ENCODE measurements around the gene WWTR1. TPM values are rescaled to one million over a fixed set of nuclear protein-coding genes. Genes with fewer than 3 reads are reported as not detected.

Gene WWTR1
- total and polyA plus RNA-seq, 2 experiments from 2014 or later, result 25.1 to 26.2 TPM

DNA sequence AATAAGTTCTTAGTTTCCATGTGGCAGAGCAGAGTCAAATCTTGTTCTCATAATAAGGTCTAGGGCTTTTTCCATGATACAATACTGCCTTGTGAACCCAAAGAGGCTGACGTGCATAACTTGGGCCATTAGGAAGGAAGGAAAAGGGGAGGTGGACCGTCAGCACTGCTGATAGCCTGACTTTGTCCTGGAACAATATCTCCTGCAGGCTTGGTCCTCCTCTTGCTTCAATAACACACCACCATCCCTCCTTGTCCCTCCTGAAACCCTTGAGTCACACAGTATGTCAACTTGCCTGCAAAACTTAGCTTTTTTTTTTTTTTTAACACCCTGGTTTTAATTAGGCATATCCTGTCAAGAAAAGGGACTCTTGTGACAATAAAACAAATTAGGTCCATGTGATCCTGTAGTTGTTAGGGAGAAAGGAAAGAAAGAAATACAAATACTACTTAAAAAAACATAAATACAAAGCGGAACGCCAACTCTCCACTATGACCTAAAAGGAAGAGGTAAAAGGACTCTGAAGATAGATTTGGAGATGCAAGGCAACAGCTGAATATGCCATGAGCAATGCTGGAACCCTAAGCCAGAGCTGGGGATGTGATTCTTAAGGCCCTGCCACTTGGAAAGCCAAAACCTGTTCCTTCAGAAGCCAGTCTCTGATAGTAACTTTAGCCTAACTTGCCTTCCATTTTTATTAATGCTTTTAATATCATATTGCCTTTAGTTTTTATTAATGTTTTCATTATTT, 67.0 kb downstream of the WWTR1 start (continued):
- TF ChIP-seq REST (IDR thresholded peaks at IDR 0.05; ENCODE audit: unreplicated experiment) (no peak), NANOG (IDR thresholded peaks at IDR 0.05; ENCODE audit: borderline replicate concordance) (no peak)

GRCh38 chr3:149589332-149589731, 68.5 kb downstream of the WWTR1 start:
- Histone ChIP-seq H3K4me3 (no peak overlapping the region), H4K20me1 (replicated peaks; ENCODE audit: insufficient read depth) (no peaks in the 10 kb centered on the region), H3F3A (replicated peaks; ENCODE audit: low read depth) (no peaks in the 10 kb centered on the region), H3K36me3 (ENCODE audit: insufficient read depth) (no peaks in the 10 kb centered on the region), H3K4me2 (no peak overlapping the region), H3K4me1 (ENCODE audit: insufficient read depth) (peaks cover 44% of the 10 kb centered on the region), H3K27ac (ENCODE audit: low read depth) (no peak overlapping the region), H3K79me2 (replicated peaks; ENCODE audit: insufficient read depth) (peaks cover 43% of the 10 kb centered on the region), H3K27me3 (ENCODE audit: insufficient read depth) (no peaks in the 10 kb centered on the region), H3K9me2 (ENCODE audit: insufficient read depth) (no peaks in the 10 kb centered on the region), H2AFZ (no peak overlapping the region)
- ATAC-seq (no peak), DNase-seq (ENCODE audit: low spot score) (no peak)
- H3K27ac Mint-ChIP-seq, result no peak overlapping the region
- peaks cover 41% of the 10 kb centered on the region for H3K4me1 Mint-ChIP-seq
- TF ChIP-seq STAT1 (IDR thresholded peaks at IDR 0.05; ENCODE audit: unreplicated experiment), result no peak
- no peak for TF ChIP-seq CTCF (conservative IDR thresholded peaks at IDR 0.05; ENCODE audit: low read depth in 2 of 2)
- TF ChIP-seq POLR2AphosphoS5 (IDR thresholded peaks at IDR 0.05; ENCODE audit: low read depth), result no peak
- TF ChIP-seq ZNF114 (CRISPR knock-in tag; IDR thresholded peaks at IDR 0.05), result no peak
- no peak for TF ChIP-seq REST (IDR thresholded peaks at IDR 0.05; ENCODE audit: unreplicated experiment)
- H3K4me3 Mint-ChIP-seq, result no peak overlapping the region
- H3K36me3 Mint-ChIP-seq (ENCODE audit: low read depth), result no peaks in the 10 kb centered on the region
- H3K9me3 Mint-ChIP-seq, result no peaks in the 10 kb centered on the region
- no peaks in the 10 kb centered on the region for H3K27me3 Mint-ChIP-seq (ENCODE audit: insufficient read depth, low read depth, poor library complexity)

All from GM23338 (cell line).